ENCODE results near the gene HPS4.
A peak's percentile ranks its signal among the peaks of the same experiment; 100 is the strongest.

Gene HPS4

GRCh38 chr22:26494506-26494905, 10.9 kb upstream of the HPS4 start:
- DNase-seq, result no peak

- DNase-seq, result no peak
Observed at GRCh38 chr22:26492220-26492619, 8.6 kb upstream of the HPS4 start.

- no peak for DNase-seq
Observed at GRCh38 chr22:26489447-26490036, 6.0 kb upstream of the HPS4 start.

GRCh38 chr22:26487996-26488395, 4.4 kb upstream of the HPS4 start:
- no peak for DNase-seq

GRCh38 chr22:26486394-26486793, 2.8 kb upstream of the HPS4 start:
- DNase-seq, result no peak

GRCh38 chr22:26485806-26486390, 2.3 kb upstream of the HPS4 start:
- no peak for DNase-seq

- DNase-seq, result no peak
Observed at GRCh38 chr22:26485013-26485412, 1.4 kb upstream of the HPS4 start.

GRCh38 chr22:26484360-26484706, 750 bp upstream of the HPS4 start:
- peak; percentile 8 for DNase-seq

GRCh38 chr22:26483043-26483438, 542 bp downstream of the HPS4 start:
- no peak for DNase-seq

- no peak for DNase-seq
Observed at GRCh38 chr22:26482161-26482560, 1.4 kb downstream of the HPS4 start.

- DNase-seq, result no peak
Observed at GRCh38 chr22:26481694-26482093, 1.9 kb downstream of the HPS4 start.

- DNase-seq, result no peak
Observed at GRCh38 chr22:26481112-26481693, 2.4 kb downstream of the HPS4 start.

GRCh38 chr22:26480611-26480932, 3.0 kb downstream of the HPS4 start:
- DNase-seq, result no peak

GRCh38 chr22:26479792-26480610, 3.6 kb downstream of the HPS4 start:
- no peak for DNase-seq

- no peak for DNase-seq
Observed at GRCh38 chr22:26479043-26479791, 4.4 kb downstream of the HPS4 start.

GRCh38 chr22:26477341-26477731, 6.2 kb downstream of the HPS4 start:
- DNase-seq, result no peak

- no peak for DNase-seq
Observed at GRCh38 chr22:26476705-26477340, 6.8 kb downstream of the HPS4 start.

- DNase-seq, result no peak
Observed at GRCh38 chr22:26474682-26475081, 8.9 kb downstream of the HPS4 start.

- no peak for DNase-seq
Observed at GRCh38 chr22:26471522-26471921, 12.1 kb downstream of the HPS4 start.

GRCh38 chr22:26470807-26471206, 12.8 kb downstream of the HPS4 start:
- no peak for DNase-seq

GRCh38 chr22:26466196-26466595, 17.4 kb downstream of the HPS4 start:
- DNase-seq, result no peak

GRCh38 chr22:26464312-26464711, 19.3 kb downstream of the HPS4 start:
- no peak for DNase-seq

GRCh38 chr22:26463688-26464087, 19.9 kb downstream of the HPS4 start:
- DNase-seq, result no peak

Measured in CD4-positive, alpha-beta T cell treated with Interferon gamma for 1 hour (primary cell).